HUES64 (cell line): ENCODE measurements around the gene PKD1L1.
"Not testable (repeated sequence)": the region's sequence is repeated elsewhere in the genome, so short reads cannot be mapped to it uniquely, and the experiment has no call there.

Experiments used
- H3K27ac ChIP-seq: 2 replicates; pipeline ENCODE4 v1.7.0; 2013; ENCODE audit warnings: low read depth, low read length, inconsistent platforms
- H3K27me3 ChIP-seq: 2 replicates; pipeline ENCODE4 v1.6.1; 2013; ENCODE audit warnings: mild to moderate bottlenecking, low read length; ENCODE audit not compliant: insufficient read depth
- H3K36me3 ChIP-seq: 2 replicates; pipeline ENCODE4 v1.6.1; 2013; ENCODE audit warnings: mild to moderate bottlenecking, low read length; ENCODE audit not compliant: insufficient read depth
- H3K4me1 ChIP-seq: 2 replicates; pipeline ENCODE4 v1.6.1; 2013; ENCODE audit warnings: mild to moderate bottlenecking, low read length, moderate library complexity; ENCODE audit not compliant: insufficient read depth
- H3K4me3 ChIP-seq: 2 replicates; pipeline ENCODE4 v1.5.1; 2013; ENCODE audit warnings: mild to moderate bottlenecking, low read length, moderate library complexity
- H3K9ac ChIP-seq: 2 replicates; pipeline ENCODE4 v1.6.1; 2013; ENCODE audit warnings: mild to moderate bottlenecking, low read depth, low read length
- H3K9me3 ChIP-seq: 2 replicates; pipeline ENCODE4 v1.6.1; 2013; ENCODE audit warnings: low read depth, low read length; ENCODE audit not compliant: insufficient read depth
- WGBS: fragments of 150-250, 120-280 bp; methylation state at CpG from one replicate; pipeline ENCODE4 v1.1.7; 2013; ENCODE audit warnings: missing lambda C conversion rate; 5-methylcytosine and 5-hydroxymethylcytosine counted together

PKD1L1 gene

GRCh38 chr7:47943676-47944474 is 4.4 kb downstream of the PKD1L1 start:
- peaks cover 15% of the 10 kb centered on the region for H3K4me1 ChIP-seq
- no peak overlapping the region for H3K9ac ChIP-seq
- no peak overlapping the region for H3K4me3 ChIP-seq
- 90% methylated on average over 8 of the region's 8 CpGs for WGBS
- H3K27me3 ChIP-seq: no peaks in the 10 kb centered on the region
- H3K27ac ChIP-seq: no peak overlapping the region
- H3K36me3 ChIP-seq: no peaks in the 10 kb centered on the region
- H3K9me3 ChIP-seq: no peaks in the 10 kb centered on the region

GRCh38 chr7:47942651-47943050 is 5.6 kb downstream of the PKD1L1 start:
- not testable (repeated sequence) for H3K36me3 ChIP-seq, H3K9ac ChIP-seq, H3K27ac ChIP-seq, H3K27me3 ChIP-seq, H3K4me3 ChIP-seq, H3K9me3 ChIP-seq
- peaks cover 15% of the 10 kb centered on the region for H3K4me1 ChIP-seq
- 92% methylated on average over 7 of the region's 10 CpGs for WGBS

GRCh38 chr7:47942132-47942531 is 6.1 kb downstream of the PKD1L1 start:
- Histone ChIP-seq H3K27me3 (no peaks in the 10 kb centered on the region), H3K4me3 (no peak overlapping the region), H3K36me3 (no peaks in the 10 kb centered on the region), H3K4me1 (peaks cover 15% of the 10 kb centered on the region), H3K9ac (no peak overlapping the region), H3K27ac (no peak overlapping the region), H3K9me3 (no peaks in the 10 kb centered on the region)
- WGBS: 77% methylated on average over 9 of the region's 10 CpGs

DNA sequence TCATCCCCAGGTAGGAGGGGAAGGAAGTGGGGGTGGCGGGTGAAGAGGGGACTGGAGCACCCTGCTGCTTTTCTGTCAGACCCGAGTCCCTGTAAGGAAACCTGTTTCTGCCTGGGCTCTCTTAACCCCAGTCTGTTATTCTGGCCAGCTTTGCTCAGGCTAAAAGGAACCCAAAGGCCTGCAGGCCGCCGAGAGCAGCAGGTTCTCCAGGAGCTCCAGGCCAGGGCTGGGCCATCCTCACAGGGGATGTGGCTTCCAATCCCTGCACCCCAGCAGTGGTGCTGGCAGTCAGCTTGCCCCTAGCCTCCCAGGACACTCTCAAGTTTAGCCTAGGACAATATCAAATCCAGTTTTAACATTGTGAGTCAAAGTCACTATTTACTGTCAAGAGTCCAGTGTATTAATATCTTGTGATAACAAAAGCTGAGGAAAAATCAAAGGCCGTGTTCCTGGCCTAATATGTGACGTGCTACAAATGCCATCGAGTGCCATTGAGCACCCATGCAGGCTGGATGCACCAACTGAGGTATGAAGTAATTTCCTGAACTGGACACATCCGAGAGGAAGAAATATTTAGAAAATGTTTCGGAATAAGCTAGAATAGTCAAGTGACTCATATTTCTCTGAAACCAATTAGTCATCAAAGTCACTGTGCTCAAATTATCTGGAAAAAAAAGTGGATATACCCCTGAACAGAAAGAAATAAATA is 7.0 kb downstream of the PKD1L1 start:
- no peak overlapping the region for H3K9ac ChIP-seq
- H3K36me3 ChIP-seq: no peaks in the 10 kb centered on the region
- peak overlapping the region; percentile 22; the same call in 1 of the 2 replicates for H3K27ac ChIP-seq
- no peaks in the 10 kb centered on the region for H3K27me3 ChIP-seq
- peaks cover 22% of the 10 kb centered on the region for H3K4me1 ChIP-seq
- no peaks in the 10 kb centered on the region for H3K9me3 ChIP-seq
- WGBS: 77% methylated on average over 9 of the region's 9 CpGs
- H3K4me3 ChIP-seq: no peak overlapping the region

GRCh38 chr7:47940088-47941013 is 7.9 kb downstream of the PKD1L1 start:
- Histone ChIP-seq H3K9ac (no peak overlapping the region), H3K9me3 (no peaks in the 10 kb centered on the region), H3K4me1 (peaks cover 23% of the 10 kb centered on the region), H3K4me3 (no peak overlapping the region), H3K27ac (no peak overlapping the region), H3K36me3 (no peaks in the 10 kb centered on the region), H3K27me3 (no peaks in the 10 kb centered on the region)
- 86% methylated on average over 14 of the region's 14 CpGs for WGBS

DNA sequence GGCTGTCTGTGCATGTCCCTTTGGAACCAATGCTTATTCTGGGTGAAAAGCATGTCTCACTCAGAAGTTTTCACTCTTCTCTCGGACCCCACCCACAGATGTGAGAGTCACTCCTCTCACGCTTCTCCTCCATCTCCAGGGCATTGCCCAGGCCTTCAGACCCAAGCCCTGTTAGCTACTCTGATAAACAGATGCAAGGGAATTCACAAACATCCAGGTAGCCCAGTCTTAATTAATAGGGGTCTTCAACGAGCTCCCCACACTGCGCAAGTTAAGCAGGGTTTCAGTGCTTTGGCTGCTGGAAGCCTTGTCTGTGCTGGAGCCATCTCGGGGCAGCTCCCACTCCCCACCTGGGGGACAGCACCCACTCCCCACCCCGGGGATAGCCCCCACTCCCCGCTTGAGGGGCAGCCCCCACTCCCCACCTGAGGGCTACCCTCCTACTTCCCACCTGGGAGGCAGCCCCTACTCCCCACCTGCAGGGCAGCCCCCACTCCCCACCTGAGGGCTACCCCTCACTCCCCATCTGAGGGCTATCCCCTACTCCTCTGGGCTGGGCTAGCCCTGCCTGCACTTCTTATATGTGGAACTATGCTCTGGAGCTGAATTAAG is 8.7 kb downstream of the PKD1L1 start:
- 93% methylated on average over 7 of the region's 7 CpGs for WGBS
- H3K27ac ChIP-seq: no peak overlapping the region
- H3K36me3 ChIP-seq: no peaks in the 10 kb centered on the region
- H3K4me3 ChIP-seq: no peak overlapping the region
- H3K9me3 ChIP-seq: no peaks in the 10 kb centered on the region
- no peaks in the 10 kb centered on the region for H3K27me3 ChIP-seq
- peaks cover 29% of the 10 kb centered on the region for H3K4me1 ChIP-seq
- no peak overlapping the region for H3K9ac ChIP-seq

GRCh38 chr7:47938574-47939165 is 9.6 kb downstream of the PKD1L1 start:
- Histone ChIP-seq H3K4me3 (no peak overlapping the region), H3K27me3 (no peaks in the 10 kb centered on the region), H3K4me1 (peaks cover 29% of the 10 kb centered on the region), H3K27ac (no peak overlapping the region), H3K9ac (no peak overlapping the region), H3K9me3 (no peaks in the 10 kb centered on the region), H3K36me3 (no peaks in the 10 kb centered on the region)
- WGBS: 83% methylated on average over 6 of the region's 6 CpGs

DNA sequence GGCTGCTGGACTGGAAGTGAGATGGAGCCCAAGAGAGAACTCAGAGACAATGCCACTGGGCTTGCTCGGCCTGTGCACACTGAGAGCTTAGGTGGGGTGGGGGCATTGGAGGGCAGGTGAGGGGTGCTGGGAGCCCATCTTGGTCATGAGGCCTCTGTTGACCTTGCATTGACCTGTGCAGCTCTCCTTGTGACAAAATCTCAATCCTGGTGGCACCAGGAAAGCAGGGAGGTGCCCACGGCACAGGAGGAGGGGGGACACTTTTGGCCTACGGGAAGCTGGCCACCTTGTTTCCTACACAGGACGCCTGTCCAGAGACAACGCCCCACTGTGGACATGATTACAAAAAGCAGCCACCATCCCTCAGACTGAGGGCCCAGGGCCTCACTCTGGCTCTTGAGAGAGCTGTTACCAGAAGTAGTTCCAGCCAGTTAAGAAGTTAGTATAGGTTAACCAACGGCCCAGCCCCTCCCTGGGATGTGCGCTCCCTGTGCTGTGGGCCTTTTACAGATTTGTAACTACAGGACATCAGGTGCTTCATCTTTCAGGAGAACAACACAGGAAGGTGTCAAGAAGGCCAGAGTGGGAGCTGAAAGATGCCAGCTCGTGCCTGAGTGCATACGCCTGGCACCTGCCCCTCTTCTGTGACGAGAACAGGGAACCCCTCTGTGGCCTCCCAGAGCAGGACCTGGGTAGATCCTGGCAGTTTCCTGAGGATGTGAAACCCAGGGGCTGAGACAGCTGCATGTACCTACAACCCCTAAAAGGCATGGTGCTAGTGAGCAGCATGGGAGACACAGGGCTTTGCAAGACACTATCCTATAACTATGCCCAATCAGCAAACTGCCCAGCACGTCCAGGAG is 10.3 kb downstream of the PKD1L1 start:
- H3K9ac ChIP-seq: no peak overlapping the region
- no peaks in the 10 kb centered on the region for H3K27me3 ChIP-seq
- H3K27ac ChIP-seq: no peak overlapping the region
- H3K36me3 ChIP-seq: no peaks in the 10 kb centered on the region
- H3K4me3 ChIP-seq: no peak overlapping the region
- no peaks in the 10 kb centered on the region for H3K9me3 ChIP-seq
- whole genome bisulfite sequencing: 93% methylated on average over 11 of the region's 11 CpGs
- H3K4me1 ChIP-seq: peaks cover 29% of the 10 kb centered on the region

GRCh38 chr7:47937065-47937687 is 11.1 kb downstream of the PKD1L1 start:
- H3K27ac ChIP-seq: no peak overlapping the region
- no peaks in the 10 kb centered on the region for H3K36me3 ChIP-seq
- no peaks in the 10 kb centered on the region for H3K27me3 ChIP-seq
- H3K9ac ChIP-seq: no peak overlapping the region
- H3K4me1 ChIP-seq: peaks cover 29% of the 10 kb centered on the region
- WGBS: 66% methylated on average over 9 of the region's 17 CpGs
- no peaks in the 10 kb centered on the region for H3K9me3 ChIP-seq
- H3K4me3 ChIP-seq: no peak overlapping the region
